Tongue (tissue), 2 donors: ENCODE measurements around the gene LRCH3. TPM values are rescaled to one million over a fixed set of nuclear protein-coding genes. Genes with fewer than 3 reads are reported as not detected.
"Not testable (repeated sequence)": the region's sequence is repeated elsewhere in the genome, so short reads cannot be mapped to it uniquely, and the experiment has no call there.

Source experiments
- DNase-seq: peaks from one replicate; pipeline ENCODE4 v3.0.0-alpha.2; 2015
- total RNA-seq: library from RNA; depleted of rRNA; stranded (reverse); fragments of >200 nt; gene quantifications from one replicate; pipeline ENCODE4 v1.2.3, GENCODE V29; 2014

Gene LRCH3
- total RNA-seq, 1 donor from 2014 or later = 56.3 TPM

DNA sequence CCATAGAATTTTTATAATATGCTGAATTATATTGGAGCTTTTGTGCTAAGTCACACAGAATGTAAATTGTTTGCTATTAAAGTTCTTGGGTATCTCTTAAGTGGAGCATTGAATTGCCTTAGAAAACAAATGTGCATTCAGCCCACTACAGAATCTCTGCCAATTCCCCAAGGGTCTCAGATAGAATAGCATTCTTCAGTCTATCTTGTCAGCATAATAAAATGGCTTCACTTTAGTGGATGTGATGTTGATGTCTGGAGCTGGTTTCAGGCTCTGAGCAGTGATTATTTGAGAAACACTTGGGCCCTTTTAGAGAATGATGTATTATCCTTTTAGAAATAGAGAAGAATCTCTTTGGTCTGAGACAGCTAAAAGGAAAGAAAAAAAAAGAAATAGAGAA lies 45.2 kb downstream of the LRCH3 start:
- no peak for DNase-seq

GRCh38 chr3:197837282-197837681 lies 46.2 kb downstream of the LRCH3 start:
- no peak for DNase-seq

GRCh38 chr3:197841789-197842188 lies 50.7 kb downstream of the LRCH3 start:
- DNase-seq = no peak

GRCh38 chr3:197846491-197846890 lies 55.4 kb downstream of the LRCH3 start:
- no peak for DNase-seq

DNA sequence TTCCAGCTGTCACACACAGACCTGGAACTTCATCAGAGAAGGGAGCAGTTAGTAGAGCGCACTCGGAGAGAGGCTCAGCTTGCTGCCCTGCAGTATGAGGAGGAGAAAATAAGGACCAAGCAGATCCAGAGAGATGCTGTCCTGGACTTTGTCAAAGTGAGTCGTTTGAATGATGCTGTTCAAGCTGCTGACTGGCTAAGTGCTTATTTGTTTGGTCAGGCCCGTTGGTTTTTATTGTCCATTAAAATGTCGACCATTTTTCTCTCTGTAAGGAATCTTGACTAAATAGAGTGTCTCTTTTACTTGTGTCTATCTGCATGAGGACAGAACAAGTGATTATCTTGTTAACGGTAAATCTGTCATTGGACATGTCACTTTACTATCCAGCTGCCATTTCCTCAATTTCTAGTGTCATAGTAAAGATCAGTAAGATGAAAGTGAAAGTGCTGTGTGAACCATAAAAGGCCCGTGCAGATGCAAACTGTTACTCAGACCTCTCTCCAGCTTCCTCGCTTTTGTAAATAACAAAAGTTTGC lies 56.9 kb downstream of the LRCH3 start:
- no peak for DNase-seq

- DNase-seq = peak; percentile 13
Measured at GRCh38 chr3:197854596-197855343, 63.7 kb downstream of the LRCH3 start.

- no peak for DNase-seq
Measured at GRCh38 chr3:197855571-197855970, 64.5 kb downstream of the LRCH3 start.

GRCh38 chr3:197856199-197856816 lies 65.3 kb downstream of the LRCH3 start:
- no peak for DNase-seq

GRCh38 chr3:197858133-197858532 lies 67.1 kb downstream of the LRCH3 start:
- no peak for DNase-seq

DNA sequence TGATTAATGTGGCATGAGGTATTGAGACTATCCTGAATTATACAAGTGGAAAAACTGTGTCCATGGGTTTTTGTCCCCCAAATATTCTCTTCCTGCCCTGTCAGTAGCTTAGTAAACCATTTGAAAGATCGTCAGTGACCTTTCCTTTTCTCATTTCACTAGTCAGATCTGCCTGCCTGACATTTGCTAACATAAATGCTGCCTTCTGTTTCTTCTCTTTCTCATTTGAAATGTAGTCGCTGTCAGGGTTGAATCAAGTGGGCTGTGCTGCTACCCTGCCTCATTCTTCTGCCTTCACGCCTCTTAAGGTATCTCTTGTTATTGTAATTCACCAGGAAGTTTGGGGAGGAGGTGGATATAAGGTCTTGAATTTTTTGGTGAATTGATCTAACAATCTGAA lies 67.5 kb downstream of the LRCH3 start:
- DNase-seq = no peak

- DNase-seq = no peak
Measured at GRCh38 chr3:197866035-197866434, 75.0 kb downstream of the LRCH3 start.

GRCh38 chr3:197873329-197873728 lies 82.3 kb downstream of the LRCH3 start:
- no peak for DNase-seq

DNA sequence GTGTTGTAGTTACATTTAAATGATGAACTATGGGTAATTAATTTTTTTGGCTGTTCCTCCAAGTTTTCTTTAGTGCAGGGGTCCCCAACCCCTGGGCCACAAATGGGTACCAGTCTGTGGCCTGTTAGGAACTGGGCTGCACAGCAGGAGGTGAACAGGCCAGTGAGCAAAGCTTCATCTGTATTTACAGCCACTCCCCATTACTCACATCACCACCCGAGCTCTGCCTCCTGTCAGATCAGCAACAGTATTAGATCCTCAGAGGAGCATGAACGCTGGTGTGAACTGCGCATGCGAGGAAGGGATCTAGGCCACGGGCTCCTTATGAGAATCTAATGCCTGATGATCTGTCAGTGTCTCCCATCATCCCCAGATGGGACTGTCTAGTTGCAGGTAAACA lies 83.0 kb downstream of the LRCH3 start:
- DNase-seq = no peak

DNA sequence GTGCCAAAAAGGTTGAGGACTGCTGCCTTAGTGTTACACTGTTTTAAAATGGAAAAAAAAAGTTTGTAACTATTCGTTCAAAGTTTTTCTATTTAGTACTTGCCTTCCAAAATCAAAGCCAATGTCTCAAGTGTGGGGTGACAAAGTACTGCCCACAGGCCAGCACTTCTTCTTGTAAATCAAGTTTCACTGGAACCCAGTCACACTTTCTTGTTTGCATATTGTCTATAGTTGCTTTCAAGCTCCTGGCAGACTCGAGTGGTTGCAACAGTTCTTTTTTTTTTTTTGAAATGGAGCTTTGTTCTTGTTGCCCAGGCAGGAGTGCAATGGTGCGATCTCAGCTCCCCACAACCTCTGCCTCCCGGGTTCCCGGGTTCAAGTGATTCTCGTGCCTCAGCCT lies 83.6 kb downstream of the LRCH3 start:
- DNase-seq = no peak

DNA sequence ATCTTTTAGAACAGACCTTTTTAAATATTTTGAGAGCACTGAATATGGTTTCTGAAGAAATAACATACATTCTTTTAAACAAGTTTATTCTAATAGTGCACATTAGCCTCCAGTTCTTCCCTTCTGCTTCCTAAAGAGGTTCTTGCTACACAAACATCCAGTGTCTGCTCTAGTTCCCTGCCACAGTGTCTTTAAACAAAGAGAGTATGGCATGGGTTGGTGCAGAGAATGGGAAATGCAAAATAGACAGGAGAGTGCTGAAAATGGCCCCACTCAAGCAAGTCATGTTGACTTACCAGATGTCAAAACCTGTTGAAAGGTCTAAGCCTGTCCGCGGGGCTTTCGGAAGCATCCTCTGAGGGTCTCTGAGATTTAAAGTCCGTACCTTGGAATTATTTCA lies 86.8 kb downstream of the LRCH3 start:
- no peak for DNase-seq

DNA sequence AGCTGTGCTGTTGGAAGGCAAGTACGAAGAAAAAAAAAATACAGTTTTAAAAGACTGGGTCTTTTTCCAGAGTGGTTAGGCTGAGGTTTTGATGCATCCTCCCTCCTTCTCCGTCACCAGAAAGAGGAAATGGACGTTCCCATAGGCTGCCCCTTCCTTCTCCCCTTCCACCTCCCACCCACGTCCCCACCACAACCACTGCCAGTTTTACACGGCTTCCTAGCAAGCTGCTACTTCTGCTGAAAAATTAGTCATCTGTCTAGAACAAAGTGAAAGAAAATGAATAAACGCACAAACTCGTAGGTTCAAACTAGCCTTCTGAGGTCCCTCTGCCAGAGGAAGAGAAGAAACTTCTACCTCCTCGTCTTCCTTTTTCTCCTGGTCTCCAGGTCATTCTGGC lies 87.4 kb downstream of the LRCH3 start:
- DNase-seq = no peak

DNA sequence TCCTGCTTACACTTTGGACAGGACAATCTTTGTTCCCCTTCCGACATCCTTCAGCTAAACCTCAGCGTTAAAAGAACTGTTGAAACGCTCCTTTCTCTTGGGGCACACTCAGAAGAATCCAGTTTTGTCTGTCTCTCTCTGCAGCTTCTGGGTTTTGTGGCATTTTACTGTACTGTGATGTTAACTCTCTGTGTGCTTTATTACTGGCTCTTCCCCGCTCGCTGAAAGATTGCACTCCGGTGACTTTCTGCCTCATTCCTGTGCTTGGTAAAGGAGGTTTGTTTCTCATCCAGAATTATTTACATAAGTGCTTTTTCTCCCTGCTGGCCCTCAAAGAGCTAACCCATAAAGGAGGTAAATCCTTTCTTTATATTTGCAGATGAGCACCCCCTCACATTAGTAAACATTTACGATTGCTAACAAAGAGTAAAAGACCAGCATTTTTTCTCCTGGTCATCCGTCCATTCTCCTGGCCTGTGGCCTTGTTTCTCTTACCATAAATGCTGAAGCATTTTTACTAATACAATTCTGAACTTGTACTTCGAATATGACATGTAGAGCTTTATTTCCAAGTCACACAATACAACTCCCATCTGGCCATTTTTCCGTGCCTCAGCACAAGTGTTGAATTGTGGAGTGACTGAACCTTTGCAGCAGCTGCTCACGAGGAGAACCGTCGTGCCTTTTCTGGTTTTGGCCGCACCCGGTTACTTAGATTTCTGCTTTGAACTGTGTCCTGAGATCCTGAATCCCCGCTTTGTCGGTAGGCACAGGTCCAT lies 89.6 kb downstream of the LRCH3 start:
- DNase-seq = peak; percentile 79

- DNase-seq = peak; percentile 20
Measured at GRCh38 chr3:197881270-197881969, 90.4 kb downstream of the LRCH3 start.

DNA sequence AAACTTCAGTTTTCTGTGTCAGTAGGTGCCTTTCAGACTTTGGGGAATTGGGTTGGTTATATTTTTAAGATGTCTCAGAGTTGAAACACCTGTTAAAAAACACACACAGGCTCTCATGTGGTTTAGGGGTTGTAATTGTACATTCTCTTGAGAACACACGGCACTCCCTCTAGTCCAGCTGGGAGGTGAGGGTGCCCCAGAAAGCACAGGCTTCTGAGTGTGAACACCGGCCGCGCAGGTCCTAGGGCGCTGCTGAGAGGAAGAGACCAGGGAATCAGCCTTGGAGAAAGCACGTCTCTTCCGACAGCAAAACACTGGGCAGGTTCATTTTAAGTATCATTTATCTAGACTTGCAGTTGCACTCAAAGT lies 90.9 kb downstream of the LRCH3 start:
- no peak for DNase-seq

DNA sequence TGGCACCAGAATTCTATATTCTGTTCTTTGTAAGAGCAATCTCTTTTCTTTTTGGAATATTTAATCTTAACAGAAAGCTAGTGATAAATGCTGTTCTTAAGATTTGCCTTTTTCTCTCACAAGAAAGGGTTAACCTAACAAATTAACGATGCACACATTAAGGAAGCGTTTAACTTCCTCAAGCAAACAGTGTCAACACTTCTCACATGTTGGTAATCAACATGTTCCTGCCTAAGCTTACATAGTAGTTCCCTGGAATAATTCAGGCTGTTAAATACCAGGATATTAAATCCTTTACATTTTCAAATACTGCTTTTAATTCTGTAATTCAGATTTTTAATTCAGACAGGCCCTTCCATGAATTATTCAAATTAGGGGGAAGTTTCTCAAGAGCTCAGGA lies 91.5 kb downstream of the LRCH3 start:
- no peak for DNase-seq

DNA sequence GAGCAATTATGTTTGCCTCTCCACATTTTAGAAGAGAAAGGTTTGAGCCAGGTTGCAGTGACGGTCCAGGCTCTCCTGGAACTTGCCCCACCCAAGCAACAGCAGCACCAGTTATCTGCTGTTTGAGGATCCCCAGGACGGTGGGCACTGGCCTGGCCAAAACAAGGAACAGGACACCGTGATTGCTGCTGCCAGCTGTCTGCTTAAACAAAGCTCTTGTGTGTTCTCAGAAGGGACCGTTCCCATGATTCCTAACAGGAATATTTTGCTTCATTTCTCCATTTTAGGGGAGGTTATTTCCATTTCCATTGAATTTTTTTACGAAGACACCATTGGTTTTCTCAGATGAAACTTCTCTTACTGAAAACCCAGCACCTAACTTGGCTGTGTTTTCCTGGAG lies 92.5 kb downstream of the LRCH3 start:
- DNase-seq = peak; percentile 61

GRCh38 chr3:197884330-197884729 lies 93.3 kb downstream of the LRCH3 start:
- DNase-seq = not testable (repeated sequence)

DNA sequence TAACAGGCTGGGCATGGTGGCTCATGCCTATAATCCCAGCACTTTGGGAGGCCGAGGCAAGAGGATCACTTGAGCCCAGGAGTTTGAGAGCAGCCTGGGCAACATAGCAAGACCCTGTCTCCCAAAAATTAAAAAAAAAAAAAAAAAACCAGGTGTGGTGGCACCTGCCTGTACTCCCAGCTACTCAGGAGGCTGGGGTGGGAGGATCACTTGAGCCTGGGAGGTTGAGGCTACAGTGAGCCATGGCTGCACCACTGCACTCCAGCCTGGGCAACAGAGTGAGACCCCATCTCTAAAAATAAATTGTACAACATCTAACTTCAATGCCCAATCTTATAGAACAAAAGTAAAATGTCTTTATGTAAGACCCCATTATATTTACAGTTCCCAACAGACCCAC lies 95.0 kb downstream of the LRCH3 start:
- DNase-seq = not testable (repeated sequence)
